GM12878 (cell line): ENCODE results near the gene CFAP54. TPM values are rescaled to one million over a fixed set of nuclear protein-coding genes. Genes with fewer than 3 reads are reported as not detected.

Experiments used
- BHLHE40 ChIP-seq, 2 experiments: fragments of 450-650 bp in 1 of 2; IDR thresholded peaks; 2 replicates each; pipeline ENCODE4 v1.6.1; 2011 to 2017; ENCODE audit warnings: low read depth in 2 of 2, borderline replicate concordance in 1 of 2, improper control_type of control experiment in 1 of 2, low read length in 1 of 2, mild to moderate bottlenecking in 1 of 2
- CHD2 ChIP-seq: IDR thresholded peaks from 2 replicates; pipeline ENCODE4 v1.6.1; 2011; ENCODE audit warnings: low read depth, low read length, improper control_type of control experiment, borderline replicate concordance
- CREB1 ChIP-seq: IDR thresholded peaks from 2 replicates; pipeline ENCODE4 v1.6.1; 2012; ENCODE audit warnings: low read depth, mild to moderate bottlenecking, inconsistent platforms
- HCFC1 ChIP-seq: fragments of 150-350 bp; IDR thresholded peaks from 2 replicates; pipeline ENCODE4 v1.6.1; 2014; ENCODE audit warnings: low read length
- MXI1 ChIP-seq: fragments of 150-350 bp; IDR thresholded peaks from 2 replicates; pipeline ENCODE4 v1.6.1; 2011; ENCODE audit warnings: low read depth, mild to moderate bottlenecking, inconsistent platforms, low read length, improper control_type of control experiment
- NRF1 ChIP-seq: conservative IDR thresholded peaks from 2 replicates; pipeline ENCODE4 v1.6.1; 2011; ENCODE audit warnings: mild to moderate bottlenecking, low read depth, low read length, improper control_type of control experiment
- PKNOX1 ChIP-seq: fragments of 450-650 bp; IDR thresholded peaks from 2 replicates; pipeline ENCODE4 v1.6.1; 2016; ENCODE audit warnings: mild to moderate bottlenecking
- RCOR1 ChIP-seq: conservative IDR thresholded peaks from 2 replicates; pipeline ENCODE4 v1.6.1; 2012; ENCODE audit warnings: low read depth, low read length, improper control_type of control experiment
- RELB ChIP-seq: fragments of 450-650 bp; IDR thresholded peaks from 2 replicates; pipeline ENCODE4 v1.6.1; 2017; ENCODE audit warnings: low read depth, mild to moderate bottlenecking, moderate library complexity
- SMARCA5 ChIP-seq: fragments of 450-650 bp; IDR thresholded peaks from 2 replicates; pipeline ENCODE4 v1.6.1; 2017; ENCODE audit warnings: mild to moderate bottlenecking
- SREBF2 ChIP-seq: IDR thresholded peaks from 2 replicates; pipeline ENCODE4 v1.6.1; 2012; ENCODE audit warnings: mild to moderate bottlenecking, low read length
- ZNF217 ChIP-seq: fragments of 450-650 bp; IDR thresholded peaks from 2 replicates; pipeline ENCODE4 v1.6.1; 2017; ENCODE audit warnings: antibody characterized with exemption, mild to moderate bottlenecking
- polyA plus RNA-seq, 11 experiments: library from polyadenylated mRNA; depleted of rRNA in 4 of 11; unstranded in 6 of 11; stranded (reverse) in 5 of 11; fragments of >200 nt; fragmentation: Nextera tagmentation in 4 of 11; fragmentation: Illumina TruSeq in 1 of 11; extraction: Ambion mirVana in 4 of 11; extraction: Trizol in 1 of 11; gene quantifications; 1 replicate in 1 of 11; 2 replicates in 10 of 11; pipeline versions ENCODE4 v1.2.1 to v1.2.3, GENCODE V29; 2011 to 2016; ENCODE audit warnings: inconsistent platforms in 2 of 11, missing spikeins in 2 of 11, low read depth in 1 of 11
- total RNA-seq, 4 experiments: library from RNA; depleted of rRNA in 3 of 4; stranded (reverse); fragments of >200 nt in 3 of 4; fragmentation: Illumina TruSeq in 1 of 4; extraction: Trizol in 1 of 4; gene quantifications; 2 replicates each; pipeline versions ENCODE4 v1.2.1 to v1.2.3, GENCODE V29; 2013 to 2021
- TF ChIP-seq, protein P1 (sequence below): IDR thresholded peaks from 2 replicates; pipeline ENCODE4 v1.6.1; 2012; ENCODE audit warnings: improper control_type of control experiment, low read depth, low read length; ENCODE audit not compliant: insufficient replicate concordance
- TF ChIP-seq, protein P2 (sequence below): fragments of 450-650 bp; formaldehyde crosslinking; IDR thresholded peaks from 2 replicates; pipeline ENCODE4 v1.4.0; 2020; ENCODE audit warnings: mild to moderate bottlenecking, moderate library complexity
- TF ChIP-seq, protein P3 (sequence below): fragments of 150-350 bp; IDR thresholded peaks from 2 replicates; pipeline ENCODE4 v1.6.1; 2014; ENCODE audit warnings: mild to moderate bottlenecking, low read depth, low read length

The CFAP54 gene
- total and polyA plus RNA-seq, 10 of the 15 experiments (the other 5 are each of a cell fraction or from before 2014, with no cell fraction given), result 0.19 to 1.5 (median 0.56) TPM

DNA sequence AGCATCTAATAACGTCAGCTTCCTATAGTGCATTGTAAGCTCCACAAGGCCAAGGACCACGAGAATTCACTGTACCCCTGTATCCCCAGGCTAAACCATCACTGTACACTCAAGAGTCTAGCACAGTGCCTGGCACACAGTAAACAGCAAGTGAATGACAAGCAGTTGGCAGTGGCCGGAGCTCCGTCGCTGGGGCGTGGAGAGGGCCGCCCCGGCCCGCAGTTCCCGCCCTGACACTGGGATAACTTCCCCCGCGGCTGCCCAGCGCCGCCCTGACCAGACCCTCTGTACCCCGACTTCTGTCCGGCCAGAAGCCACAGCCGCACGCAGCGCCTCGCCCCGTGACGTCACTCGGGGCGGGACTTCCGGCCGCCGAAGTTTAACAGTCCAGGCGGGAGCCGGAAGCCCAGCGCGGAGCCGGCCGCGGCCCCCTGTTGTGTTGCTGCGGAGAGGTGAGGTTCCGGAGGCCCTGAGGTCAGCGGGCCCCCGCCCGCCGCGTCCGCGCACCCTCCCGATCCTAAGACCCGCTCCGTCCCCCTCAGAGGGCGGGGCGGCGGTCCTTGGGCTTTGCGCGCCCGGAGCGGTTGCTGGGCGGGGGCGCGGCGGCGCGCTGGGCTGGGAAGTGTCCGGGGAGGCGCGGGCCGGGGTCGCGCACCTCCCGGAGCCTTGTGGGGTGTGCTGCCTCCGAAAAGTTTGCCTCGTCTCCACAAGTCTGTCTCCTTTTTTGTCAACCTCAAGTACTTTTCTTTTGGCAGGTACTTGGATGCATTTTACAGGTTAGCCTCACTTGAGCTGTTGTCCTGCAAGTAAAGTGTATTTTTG is 417.7 kb downstream of the CFAP54 start, which contains the start of gene NEDD1 (continued):
- TF ChIP-seq, protein P1, sequence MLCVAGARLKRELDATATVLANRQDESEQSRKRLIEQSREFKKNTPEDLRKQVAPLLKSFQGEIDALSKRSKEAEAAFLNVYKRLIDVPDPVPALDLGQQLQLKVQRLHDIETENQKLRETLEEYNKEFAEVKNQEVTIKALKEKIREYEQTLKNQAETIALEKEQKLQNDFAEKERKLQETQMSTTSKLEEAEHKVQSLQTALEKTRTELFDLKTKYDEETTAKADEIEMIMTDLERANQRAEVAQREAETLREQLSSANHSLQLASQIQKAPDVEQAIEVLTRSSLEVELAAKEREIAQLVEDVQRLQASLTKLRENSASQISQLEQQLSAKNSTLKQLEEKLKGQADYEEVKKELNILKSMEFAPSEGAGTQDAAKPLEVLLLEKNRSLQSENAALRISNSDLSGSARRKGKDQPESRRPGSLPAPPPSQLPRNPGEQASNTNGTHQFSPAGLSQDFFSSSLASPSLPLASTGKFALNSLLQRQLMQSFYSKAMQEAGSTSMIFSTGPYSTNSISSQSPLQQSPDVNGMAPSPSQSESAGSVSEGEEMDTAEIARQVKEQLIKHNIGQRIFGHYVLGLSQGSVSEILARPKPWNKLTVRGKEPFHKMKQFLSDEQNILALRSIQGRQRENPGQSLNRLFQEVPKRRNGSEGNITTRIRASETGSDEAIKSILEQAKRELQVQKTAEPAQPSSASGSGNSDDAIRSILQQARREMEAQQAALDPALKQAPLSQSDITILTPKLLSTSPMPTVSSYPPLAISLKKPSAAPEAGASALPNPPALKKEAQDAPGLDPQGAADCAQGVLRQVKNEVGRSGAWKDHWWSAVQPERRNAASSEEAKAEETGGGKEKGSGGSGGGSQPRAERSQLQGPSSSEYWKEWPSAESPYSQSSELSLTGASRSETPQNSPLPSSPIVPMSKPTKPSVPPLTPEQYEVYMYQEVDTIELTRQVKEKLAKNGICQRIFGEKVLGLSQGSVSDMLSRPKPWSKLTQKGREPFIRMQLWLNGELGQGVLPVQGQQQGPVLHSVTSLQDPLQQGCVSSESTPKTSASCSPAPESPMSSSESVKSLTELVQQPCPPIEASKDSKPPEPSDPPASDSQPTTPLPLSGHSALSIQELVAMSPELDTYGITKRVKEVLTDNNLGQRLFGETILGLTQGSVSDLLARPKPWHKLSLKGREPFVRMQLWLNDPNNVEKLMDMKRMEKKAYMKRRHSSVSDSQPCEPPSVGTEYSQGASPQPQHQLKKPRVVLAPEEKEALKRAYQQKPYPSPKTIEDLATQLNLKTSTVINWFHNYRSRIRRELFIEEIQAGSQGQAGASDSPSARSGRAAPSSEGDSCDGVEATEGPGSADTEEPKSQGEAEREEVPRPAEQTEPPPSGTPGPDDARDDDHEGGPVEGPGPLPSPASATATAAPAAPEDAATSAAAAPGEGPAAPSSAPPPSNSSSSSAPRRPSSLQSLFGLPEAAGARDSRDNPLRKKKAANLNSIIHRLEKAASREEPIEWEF, result no peak
- TF ChIP-seq PKNOX1 (peak; percentile 88), ZNF217 (no peak), HCFC1 (peak; percentile 35; the same call in 1 of the 2 replicates), RELB (peak; percentile 39; the same call in 1 of the 2 replicates), CHD2 (peak; percentile 19; the same call in 1 of the 2 replicates), MXI1 (no peak; the same call in 1 of the 2 replicates), RCOR1 (no peak), SMARCA5 (peak; percentile 93), BHLHE40 (IDR thresholded peaks at IDR 0.05; ENCODE audit: borderline replicate concordance in 1 of 2, low read depth in 2 of 2, low read length in 1 of 2) (peak; percentile 51 to 88; a peak in 3 of 4 replicates), NRF1 (no peak), SREBF2 (no peak), CREB1 (peak; percentile 93)
- TF ChIP-seq, protein P2, sequence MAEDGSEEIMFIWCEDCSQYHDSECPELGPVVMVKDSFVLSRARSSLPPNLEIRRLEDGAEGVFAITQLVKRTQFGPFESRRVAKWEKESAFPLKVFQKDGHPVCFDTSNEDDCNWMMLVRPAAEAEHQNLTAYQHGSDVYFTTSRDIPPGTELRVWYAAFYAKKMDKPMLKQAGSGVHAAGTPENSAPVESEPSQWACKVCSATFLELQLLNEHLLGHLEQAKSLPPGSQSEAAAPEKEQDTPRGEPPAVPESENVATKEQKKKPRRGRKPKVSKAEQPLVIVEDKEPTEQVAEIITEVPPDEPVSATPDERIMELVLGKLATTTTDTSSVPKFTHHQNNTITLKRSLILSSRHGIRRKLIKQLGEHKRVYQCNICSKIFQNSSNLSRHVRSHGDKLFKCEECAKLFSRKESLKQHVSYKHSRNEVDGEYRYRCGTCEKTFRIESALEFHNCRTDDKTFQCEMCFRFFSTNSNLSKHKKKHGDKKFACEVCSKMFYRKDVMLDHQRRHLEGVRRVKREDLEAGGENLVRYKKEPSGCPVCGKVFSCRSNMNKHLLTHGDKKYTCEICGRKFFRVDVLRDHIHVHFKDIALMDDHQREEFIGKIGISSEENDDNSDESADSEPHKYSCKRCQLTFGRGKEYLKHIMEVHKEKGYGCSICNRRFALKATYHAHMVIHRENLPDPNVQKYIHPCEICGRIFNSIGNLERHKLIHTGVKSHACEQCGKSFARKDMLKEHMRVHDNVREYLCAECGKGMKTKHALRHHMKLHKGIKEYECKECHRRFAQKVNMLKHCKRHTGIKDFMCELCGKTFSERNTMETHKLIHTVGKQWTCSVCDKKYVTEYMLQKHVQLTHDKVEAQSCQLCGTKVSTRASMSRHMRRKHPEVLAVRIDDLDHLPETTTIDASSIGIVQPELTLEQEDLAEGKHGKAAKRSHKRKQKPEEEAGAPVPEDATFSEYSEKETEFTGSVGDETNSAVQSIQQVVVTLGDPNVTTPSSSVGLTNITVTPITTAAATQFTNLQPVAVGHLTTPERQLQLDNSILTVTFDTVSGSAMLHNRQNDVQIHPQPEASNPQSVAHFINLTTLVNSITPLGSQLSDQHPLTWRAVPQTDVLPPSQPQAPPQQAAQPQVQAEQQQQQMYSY (CRISPR knock-in tag), result no peak
- TF ChIP-seq, protein P3, sequence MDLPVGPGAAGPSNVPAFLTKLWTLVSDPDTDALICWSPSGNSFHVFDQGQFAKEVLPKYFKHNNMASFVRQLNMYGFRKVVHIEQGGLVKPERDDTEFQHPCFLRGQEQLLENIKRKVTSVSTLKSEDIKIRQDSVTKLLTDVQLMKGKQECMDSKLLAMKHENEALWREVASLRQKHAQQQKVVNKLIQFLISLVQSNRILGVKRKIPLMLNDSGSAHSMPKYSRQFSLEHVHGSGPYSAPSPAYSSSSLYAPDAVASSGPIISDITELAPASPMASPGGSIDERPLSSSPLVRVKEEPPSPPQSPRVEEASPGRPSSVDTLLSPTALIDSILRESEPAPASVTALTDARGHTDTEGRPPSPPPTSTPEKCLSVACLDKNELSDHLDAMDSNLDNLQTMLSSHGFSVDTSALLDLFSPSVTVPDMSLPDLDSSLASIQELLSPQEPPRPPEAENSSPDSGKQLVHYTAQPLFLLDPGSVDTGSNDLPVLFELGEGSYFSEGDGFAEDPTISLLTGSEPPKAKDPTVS, result no peak
